ENCODE measurements around the gene PRRT1. TPM values are rescaled to one million over a fixed set of nuclear protein-coding genes. Genes with fewer than 3 reads are reported as not detected.

The PRRT1 gene
- polyA plus RNA-seq, 2 of the 4 experiments (the other 2 are of a cell fraction) = 0.19 to 0.63 TPM

GRCh38 chr6:32127717-32128592, 23.8 kb downstream of the PRRT1 start, which contains the start of gene ATF6B (continued):
- TF ChIP-seq CHD2 (IDR thresholded peaks at IDR 0.05; ENCODE audit: low read length, partially characterized antibody) (no peak), SREBF2 (IDR thresholded peaks at IDR 0.05) (no peak), RCOR1 (IDR thresholded peaks at IDR 0.05; ENCODE audit: low read depth, low read length) (no peak), TFCP2L1 (CRISPR knock-in tag; IDR thresholded peaks at IDR 0.05) (no peak), ZFP36 (IDR thresholded peaks at IDR 0.05; ENCODE audit: borderline replicate concordance, partially characterized antibody) (no peak), HES2 (IDR thresholded peaks at IDR 0.05) (no peak), MYC (IDR thresholded peaks at IDR 0.05; ENCODE audit: borderline replicate concordance, low read length) (no peak), HOXA7 (CRISPR knock-in tag; IDR thresholded peaks at IDR 0.05) (no peak), CBX2 (IDR thresholded peaks at IDR 0.05; ENCODE audit: borderline replicate concordance, low read depth) (no peak), FOSL2 (IDR thresholded peaks at IDR 0.05) (no peak), FOSL2 (CRISPR knock-in tag; IDR thresholded peaks at IDR 0.05) (no peak), E2F6 (IDR thresholded peaks at IDR 0.05; ENCODE audit: borderline replicate concordance, low read depth) (no peak), REST (IDR thresholded peaks at IDR 0.05) (no peak), HOXB13 (CRISPR knock-in tag; IDR thresholded peaks at IDR 0.05; ENCODE audit: low read depth) (no peak), MAFK (IDR thresholded peaks at IDR 0.05; ENCODE audit: partially characterized antibody) (peak; percentile 68), KDM1A (IDR thresholded peaks at IDR 0.05; ENCODE audit: low read depth) (no peak), RFX5 (IDR thresholded peaks at IDR 0.05) (no peak), EP300 (IDR thresholded peaks at IDR 0.05) (no peak), JUN (IDR thresholded peaks at IDR 0.05) (0 out of 5 replicates have a peak, but pooled peaks of 1 of the 2 experiments have one; percentile 21), RARB (CRISPR knock-in tag; IDR thresholded peaks at IDR 0.05) (no peak), PHF8 (IDR thresholded peaks at IDR 0.05; ENCODE audit: borderline replicate concordance, low read depth) (peak; percentile 58; the same call in 1 of the 2 replicates), NPAS2 (CRISPR knock-in tag; IDR thresholded peaks at IDR 0.05; ENCODE audit: borderline replicate concordance) (no peak), BHLHE40 (IDR thresholded peaks at IDR 0.05; ENCODE audit: low read depth, low read length) (no peak), CHD4 (IDR thresholded peaks at IDR 0.05; ENCODE audit: borderline replicate concordance) (no peak), MAX (IDR thresholded peaks at IDR 0.05) (peak; percentile 21; the same call in 1 of the 2 replicates), FOSB (CRISPR knock-in tag; IDR thresholded peaks at IDR 0.05) (no peak), MAZ (IDR thresholded peaks at IDR 0.05; ENCODE audit: borderline replicate concordance, low read depth, low read length) (no peak), POLR2A (IDR thresholded peaks at IDR 0.05; ENCODE audit: low read length) (peak; percentile 33), USF2 (IDR thresholded peaks at IDR 0.05) (peak; percentile 80), CBX8 (IDR thresholded peaks at IDR 0.05) (no peak), EHF (CRISPR knock-in tag; IDR thresholded peaks at IDR 0.05) (no peak)
